ENCODE measurements around the gene FAM50A.

- TF ChIP-seq YY1 (IDR thresholded peaks at IDR 0.05; ENCODE audit: insufficient read depth, insufficient read length) (no peak), ZNF274 (IDR thresholded peaks at IDR 0.05; ENCODE audit: low read depth, low read length) (no peak)
Measured at GRCh38 chrX:154403858-154404257, 40.1 kb upstream of the FAM50A start.

All from NT2/D1 (cell line).